GM21723 (cell line): ENCODE data around the gene BABAM2.

Source experiments
- ATAC-seq: cut with Tn5 transposase; IDR thresholded peaks from one replicate; pipeline ENCODE4 v1.9.1; 2021; ENCODE audit warnings: mild to moderate bottlenecking, moderate library complexity; ENCODE audit not compliant: unreplicated experiment

BABAM2 gene

DNA sequence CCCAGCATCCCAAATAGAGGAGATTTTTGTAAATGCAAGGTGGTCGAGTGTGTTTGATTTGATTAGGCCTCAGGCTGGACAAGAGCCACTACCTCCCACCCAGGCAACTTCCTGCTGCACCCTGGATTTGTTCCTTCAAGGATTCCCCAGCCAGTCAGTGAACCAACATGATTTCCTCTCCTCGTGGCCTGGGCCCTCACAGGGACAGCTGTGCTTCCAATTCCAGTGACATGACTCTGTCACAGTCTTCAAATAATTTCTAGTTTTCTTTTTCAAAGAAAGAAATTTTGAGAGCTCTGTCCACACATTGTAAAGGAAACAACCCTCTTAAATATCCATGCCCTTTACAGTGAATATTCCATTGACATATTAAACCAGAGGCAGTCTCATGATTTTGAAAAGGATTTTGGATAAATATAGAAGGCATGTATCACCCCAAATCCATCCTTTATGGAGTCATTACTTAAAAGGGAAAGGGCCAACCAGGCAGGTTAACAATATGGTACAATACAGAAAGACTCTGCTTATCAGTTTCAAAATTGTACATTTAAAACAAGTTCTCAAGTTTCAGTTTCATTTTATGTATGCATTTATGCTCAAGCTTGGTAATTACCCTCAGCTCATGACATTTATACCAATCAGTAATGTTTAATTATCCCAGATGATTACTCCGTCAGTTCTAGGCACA, 380.8 kb downstream of the BABAM2 start:
- ATAC-seq = no peak

DNA sequence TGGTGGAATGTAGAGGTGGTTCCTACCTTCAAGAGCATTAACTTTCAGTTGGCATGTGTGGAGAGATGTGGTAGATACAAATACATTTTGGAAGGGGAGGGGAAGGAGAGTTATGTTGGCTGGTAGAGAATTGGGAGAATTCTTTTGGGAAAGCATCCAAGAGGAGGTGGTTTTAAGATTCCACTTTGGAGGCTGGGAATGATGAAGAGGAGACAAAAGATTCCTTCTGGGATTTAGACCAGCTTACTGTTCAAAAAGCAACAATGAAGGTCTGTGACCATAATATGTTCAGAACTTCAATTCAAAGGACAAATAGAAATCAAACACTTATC, 381.4 kb downstream of the BABAM2 start:
- no peak for ATAC-seq

DNA sequence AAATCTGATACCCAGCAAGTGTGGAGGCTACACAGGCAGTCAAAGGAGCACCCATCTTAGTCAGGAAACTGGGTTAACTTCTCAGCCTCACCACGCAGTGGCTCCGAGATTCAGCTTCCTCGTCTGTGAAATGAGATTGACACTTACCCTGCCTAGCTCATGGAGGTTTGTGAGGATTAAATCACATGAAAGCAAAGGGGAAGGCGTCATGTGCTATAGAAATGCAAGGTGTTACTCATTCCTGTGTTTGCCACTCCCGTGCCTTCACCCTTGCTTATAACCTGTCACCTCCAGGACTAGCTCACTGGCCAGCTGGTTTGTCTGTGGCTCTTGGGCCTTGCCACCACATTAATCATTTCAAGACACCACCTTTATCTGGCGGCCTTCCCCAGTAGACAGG, 383.2 kb downstream of the BABAM2 start:
- no peak for ATAC-seq

DNA sequence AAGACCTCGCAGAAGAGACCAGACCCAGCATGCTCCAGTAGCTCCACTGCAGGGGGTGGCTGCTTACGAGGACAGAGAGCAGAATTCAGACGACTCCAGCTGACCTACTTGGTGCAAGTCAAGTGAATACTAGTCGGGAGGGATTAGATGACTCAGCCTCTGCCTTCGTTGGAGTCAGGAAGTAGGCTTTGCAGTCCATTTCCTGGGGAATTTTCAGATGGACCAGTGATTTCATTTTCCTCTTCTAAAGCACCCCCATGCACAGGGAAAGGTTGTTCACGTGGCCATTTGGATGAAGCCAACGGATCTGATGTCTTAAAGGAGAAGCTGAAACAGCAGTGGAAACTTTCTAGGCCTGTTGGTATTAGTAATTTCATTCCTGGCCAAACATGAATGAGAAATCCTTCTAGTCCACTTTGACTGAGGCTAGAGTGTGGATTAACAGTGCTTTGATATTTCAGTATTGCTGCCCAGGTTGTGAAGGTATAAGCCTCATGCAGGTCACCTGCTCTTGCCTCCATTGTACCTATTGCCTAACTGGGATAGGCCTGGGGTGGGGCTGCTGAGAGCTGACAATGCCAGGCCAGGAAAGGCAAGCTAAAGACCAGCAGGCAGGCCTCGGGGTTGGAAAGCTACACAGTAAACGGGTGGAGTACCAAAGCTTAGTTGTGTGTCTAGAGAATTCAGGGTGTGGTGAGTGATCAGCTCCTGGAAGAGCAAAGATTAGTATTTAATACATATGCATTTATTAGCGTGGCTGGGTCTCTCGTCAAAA, 384.6 kb downstream of the BABAM2 start:
- no peak for ATAC-seq

DNA sequence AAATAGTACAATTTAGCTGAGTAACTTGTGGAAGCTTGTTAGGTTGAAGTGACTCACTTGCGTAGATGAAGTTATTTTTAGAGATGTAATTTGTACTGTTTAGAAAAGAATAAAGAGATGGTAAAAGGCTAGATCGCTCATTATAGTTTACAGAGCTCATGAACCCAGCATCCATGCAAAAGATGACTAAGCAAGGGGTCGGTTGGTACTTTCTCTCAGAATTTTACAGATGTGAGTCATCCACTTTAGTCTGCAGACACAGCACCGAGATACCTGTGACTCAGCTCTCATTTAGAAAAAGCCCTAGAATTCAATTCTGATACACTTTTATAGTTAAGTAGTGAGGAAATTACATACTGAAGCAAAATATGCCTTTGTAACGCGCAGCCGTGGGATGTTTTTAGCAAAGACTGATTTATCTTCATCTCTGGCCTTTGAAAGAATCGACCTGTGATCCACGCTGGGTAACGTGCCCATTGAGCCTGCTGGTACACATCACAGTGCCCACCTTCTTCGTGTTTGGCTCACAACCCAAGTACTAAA, 385.6 kb downstream of the BABAM2 start:
- ATAC-seq = no peak

DNA sequence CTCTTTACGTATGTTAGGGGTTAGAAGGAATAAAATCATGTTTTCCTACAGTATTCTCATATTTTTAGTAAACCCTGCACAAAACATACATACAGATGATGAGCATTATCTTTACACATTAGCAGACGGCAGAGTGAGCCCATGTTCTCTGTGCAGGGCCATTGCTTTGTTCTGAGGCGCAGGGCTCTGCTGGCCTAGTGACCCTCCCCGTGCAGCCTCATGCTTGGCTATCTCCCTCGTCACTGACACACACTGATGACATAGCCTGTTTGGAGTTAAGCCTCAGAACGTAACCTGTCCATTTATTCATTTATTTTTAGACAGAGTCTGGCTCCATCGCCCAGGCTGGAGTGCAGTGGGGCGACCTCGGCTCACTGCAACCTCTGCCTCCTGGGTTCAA, 386.3 kb downstream of the BABAM2 start:
- ATAC-seq = no peak

DNA sequence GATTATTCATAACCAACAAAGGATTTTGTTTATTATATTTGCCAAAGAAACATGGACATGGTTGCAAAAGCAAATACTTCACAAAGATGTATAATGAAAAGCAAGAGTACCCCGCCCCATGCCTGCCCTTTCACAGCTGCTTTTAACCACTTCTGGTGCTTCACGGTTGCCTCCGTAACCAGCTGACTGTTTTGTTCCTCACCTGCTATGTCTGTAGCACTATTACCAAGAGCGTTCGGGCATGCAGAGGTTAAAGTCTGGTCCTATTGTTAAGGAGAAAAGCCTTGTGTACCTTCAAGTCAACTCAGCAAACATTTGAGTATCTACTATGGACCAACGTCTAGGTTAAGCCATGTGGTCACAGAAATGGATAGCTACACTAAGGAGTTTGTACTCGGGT, 386.9 kb downstream of the BABAM2 start:
- ATAC-seq = no peak

DNA sequence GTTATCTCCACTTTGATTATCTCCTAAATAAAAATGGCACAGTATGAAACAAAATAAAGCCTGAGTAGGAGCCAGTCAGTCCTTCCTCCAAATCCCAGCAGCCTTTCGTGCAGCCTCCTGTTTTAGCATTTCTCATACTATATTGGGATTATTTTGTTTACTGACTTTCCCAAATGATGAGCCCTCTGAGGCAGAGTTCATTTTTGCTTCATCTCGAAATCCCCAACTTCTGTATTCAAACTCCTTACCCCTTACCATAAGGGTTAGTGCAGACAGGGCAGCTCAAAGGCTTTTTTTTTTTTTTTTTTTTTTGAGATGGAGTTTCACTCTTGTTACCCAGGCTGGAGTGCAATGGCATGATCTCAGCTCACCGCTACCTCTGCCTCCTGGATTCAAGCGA, 388.8 kb downstream of the BABAM2 start:
- ATAC-seq = no peak

DNA sequence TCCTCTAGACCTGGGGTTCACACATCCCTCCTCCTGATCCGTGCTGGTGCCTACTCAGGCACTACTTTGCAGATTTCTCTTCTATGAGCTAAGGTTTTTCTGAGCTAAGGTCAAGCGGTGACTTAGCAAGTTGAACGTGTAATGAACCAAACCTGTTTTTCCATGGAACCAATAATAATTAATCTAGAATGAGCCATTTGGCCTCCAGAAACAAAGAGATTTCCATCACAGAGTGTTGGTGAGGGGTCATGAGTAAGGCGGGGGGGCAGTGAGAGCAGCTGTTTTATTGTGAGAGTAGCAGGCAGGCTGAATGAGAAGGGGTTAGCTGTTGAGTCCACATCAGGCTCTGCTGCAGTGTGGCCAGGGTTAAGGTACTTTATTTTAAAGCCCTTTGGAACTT, 390.1 kb downstream of the BABAM2 start:
- no peak for ATAC-seq

DNA sequence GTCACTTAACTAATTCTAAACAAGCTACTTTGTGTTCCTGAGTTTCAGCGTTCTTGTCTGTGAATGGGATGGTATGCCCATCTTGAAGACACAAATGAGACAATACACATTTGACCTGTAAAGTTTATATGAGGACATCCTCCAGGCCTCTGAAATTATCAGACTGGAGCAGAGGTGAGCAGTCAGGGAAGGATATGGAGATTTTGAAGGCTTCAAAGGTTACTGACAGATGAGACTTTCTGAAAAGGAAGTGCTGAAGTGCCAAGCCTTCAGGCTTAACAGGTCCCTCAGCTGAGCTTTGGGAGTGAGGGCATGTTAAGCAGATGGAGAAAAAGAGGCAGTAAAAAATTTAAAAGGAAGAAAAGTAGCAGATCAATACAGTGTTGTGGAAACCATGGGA, 391.2 kb downstream of the BABAM2 start:
- ATAC-seq = no peak

DNA sequence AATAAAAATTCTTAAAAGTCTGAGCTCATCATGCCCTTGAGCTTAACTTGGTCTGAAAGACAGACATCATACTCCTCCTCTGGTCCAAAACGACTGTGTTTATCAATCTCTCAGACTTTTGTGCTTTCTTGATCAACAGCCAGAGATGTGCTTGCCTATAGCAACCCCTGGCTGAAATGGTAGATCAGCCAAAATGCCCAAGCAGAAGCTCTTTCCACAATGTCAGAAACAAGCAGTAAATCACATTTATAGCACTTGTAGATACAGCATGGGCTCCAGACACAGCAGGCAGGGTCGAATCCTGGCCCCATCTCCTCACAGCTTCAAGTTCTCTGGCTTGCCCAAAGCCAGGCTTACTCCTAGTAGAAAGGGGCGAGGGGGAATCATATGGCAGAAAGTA, 391.7 kb downstream of the BABAM2 start:
- no peak for ATAC-seq

DNA sequence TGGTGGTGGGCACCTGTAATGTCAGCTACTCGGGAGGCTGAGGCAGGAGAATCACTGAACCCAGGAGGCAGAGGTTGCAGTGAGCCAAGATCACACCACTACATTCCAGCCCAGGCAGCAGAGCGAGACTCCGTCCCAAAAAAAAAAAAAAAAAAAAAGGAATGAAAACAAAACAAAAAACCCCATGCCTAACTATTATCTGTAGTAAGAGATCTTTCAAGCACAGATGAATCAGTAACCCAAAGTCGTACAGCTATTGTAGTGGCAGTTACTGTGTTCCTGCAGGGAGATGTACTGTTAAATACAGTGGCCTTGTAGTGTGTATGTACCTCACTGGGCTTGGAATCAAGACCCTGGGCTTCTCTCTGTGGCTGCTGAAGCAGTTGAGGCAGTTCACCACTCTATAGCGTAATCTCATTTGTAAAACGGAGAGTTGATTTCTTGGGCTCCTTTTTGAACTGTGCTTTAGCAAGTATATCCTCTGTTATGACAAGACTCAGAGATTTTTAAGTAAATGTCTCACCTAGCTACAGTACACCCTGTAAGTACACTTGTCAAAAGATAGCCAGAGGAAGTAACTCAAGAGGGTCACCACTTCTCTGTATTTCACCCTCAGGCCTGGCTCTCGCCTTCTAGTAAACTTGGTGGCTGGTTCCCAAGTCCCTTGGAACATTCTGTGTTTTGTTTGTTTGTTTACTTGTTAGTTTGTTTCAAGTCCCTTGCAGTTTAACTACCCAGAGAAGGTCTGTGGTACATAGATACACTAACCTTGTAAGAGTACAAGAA, 392.5 kb downstream of the BABAM2 start:
- no peak for ATAC-seq

DNA sequence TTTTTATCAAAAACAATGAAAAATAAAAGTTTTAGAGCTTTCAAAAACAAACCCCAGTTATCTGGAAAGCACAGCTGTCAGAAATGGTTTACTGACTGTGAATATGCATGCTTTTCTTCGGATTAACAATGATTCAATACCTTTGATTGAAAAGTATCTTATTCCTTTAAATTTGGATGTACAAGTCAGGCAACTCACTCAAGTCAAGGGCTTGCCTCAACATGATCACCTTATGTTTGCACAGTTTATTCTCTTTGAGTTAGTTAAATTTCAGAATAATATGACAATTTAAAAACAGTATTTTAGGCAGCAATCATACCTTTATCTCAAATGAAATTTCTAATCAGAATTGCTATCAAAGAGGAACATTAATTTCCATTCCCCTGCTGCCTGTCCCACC, 393.3 kb downstream of the BABAM2 start:
- ATAC-seq = no peak

DNA sequence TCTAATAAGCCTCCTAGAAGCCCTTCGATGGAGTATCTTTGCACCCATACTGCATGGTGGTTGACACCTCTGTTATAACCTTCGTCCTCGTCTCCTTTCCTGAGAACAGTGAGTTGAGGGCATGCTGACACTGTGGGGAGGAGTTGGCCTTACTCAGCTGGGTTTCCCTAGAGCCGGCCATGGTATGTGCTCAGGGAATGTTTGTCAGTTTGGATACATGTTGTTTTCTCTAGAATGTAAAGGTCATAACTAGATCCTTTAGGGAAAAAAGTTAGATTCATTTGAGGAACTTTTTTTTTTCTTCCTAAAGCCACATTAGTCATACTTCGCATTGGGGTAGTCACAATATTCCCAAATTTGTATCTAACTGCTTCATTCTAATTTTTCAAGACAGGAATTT, 396.1 kb downstream of the BABAM2 start:
- no peak for ATAC-seq

DNA sequence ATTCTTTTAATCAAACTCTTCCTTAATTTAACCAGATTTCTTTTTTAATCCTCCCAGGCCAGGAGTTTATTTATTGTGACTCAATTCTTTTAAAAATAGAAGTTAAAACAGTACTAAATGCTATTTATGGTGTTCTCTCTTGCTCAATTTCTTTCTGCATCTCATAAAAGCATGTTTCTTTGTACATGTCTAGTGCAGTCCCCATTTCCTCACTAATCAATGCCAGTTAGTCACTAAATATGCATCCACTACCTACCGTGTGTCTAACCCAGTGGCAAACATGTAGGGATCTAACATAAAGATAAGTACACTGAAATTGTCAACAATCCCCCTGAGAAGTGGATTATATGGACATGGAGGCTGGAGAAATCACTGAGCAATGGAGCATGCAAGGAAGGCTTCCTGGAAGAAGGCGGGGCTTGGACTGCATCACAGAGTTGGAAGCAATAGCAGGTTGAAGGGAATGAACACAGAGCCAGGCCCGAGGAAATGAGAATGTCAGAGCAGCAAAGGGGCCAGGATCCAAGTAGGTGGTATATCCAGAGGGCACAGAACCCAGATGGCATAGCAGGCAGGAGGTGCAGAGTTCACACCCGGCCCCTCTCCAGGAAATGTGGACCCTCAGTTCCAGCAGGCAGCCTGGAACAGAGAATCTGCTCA, 396.9 kb downstream of the BABAM2 start:
- no peak for ATAC-seq

DNA sequence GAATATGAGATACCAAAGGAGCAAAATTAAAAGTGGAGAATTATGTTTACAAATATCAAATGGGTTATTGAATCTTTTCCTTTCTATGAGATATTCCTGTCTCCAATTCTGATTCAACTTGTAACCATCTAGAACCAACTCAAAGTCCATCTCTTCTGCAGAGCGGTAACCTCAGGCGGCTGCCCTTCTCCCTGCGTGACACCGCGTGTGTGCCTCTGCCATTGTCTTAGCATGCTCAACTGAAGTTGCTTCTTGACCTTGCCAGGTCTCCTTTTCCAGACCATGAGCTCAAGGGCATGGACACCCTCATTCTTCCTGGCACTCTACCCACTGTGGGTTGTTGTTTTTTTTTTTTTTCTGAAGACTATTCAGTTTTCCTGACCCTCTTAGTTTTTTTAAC, 398.1 kb downstream of the BABAM2 start:
- no peak for ATAC-seq

DNA sequence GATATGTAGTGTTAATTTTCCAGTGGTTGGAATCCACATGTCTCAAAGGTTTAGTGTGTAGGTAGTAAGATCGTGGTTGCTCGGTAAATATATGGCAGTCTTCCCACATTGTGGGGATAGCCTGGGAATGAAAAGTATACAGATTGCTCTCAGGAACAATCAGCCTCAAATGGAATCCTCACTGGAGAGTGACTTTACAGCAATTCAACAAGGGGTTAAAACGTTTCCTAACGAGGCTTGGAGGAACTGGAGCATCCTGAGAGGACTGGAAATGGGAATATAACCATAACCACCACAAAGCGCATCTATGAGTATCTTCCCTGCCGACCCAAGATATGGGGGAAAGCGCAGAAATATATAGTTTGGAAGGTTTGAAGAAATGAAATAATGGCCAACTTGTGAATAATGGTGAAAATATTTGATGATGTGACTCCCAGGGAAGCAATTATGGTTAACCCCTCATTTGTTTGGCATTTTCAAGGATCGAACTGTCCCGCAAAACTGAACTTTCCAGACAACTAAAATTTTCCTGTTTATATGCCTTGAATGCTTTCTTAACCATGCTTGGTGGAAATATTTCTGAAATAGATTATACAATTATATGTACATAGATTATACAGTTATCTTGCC, 401.4 kb downstream of the BABAM2 start:
- no peak for ATAC-seq

DNA sequence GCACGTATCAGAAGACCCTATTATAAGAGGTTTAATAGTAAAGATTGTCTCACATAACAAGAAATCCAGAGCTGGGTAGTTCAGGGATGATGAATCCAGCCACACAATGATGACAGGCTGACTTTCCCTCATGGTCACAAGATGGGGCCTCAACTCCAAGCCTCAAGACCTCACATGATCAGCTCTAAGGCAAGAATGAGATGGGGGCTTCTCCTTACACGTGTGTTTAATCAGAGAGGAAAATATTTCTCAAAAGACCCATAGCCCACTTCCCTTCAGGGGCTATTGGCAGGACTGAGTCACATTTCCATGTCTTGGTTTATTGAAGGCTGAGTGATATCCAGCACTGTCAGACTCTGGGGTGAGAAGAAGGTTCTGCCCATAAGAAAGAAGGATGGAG, 402.0 kb downstream of the BABAM2 start:
- no peak for ATAC-seq

DNA sequence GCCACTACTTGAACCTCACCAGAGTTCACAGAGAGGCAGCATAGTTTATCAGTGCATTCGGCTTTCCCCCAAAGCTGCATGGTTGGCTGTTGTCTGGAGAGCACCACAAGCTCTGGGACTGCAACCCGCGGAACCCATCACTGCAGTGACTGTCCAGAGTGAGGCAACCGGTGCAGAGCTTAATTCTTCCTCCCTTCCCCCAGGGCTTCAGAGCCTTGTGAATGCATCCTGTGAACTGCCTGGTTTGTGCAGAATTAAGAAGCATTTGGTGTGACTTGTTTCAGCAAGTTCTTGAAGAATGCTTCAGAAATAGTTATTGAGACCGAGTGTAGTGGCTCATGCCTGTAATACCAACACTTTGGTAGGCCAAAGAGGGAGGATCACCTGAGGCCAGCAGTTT, 402.9 kb downstream of the BABAM2 start:
- ATAC-seq = no peak

DNA sequence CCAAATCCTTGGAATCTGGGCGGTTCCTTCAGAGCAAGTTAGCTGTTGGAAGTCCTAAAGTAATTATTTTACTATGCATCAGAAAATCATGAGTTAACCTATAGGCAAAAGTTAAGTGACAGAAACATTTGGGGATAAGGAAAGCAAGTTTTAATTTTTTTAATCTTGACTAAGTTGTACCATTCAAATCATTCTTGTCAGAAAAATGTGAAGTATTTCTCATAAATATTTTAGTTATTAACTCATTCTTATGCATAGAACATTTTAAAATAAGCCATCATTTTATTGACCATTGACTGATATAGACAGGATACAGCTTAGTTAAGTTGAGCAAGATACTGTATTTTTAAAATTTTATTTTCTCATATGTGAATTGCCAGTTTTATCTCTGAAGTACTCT, 403.9 kb downstream of the BABAM2 start:
- no peak for ATAC-seq

DNA sequence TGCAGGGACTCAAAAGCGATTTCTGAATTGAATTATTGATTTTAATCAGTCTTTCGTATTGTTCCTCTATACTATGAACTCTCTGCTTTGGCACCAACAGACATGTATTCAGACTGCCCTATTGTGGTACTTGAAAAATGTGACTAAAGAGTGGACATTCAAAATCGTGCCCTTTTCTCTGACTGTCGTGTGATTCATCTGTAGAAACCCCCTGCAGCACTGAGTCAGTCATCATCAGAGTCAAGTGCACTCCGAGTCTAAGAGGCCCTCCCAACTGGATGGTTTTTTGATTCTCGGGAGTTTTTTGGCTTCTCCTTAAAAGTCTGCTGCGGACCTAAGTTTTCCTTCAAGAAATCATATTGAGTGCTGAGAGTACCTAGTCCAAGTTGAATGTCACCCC, 405.7 kb downstream of the BABAM2 start:
- ATAC-seq = no peak
